ENCODE results near the gene TMEM221. TPM values are rescaled to one million over a fixed set of nuclear protein-coding genes. Genes with fewer than 3 reads are reported as not detected.

Gene TMEM221
- total RNA-seq, 1 donor from 2014 or later, result 4.5 TPM

- no peak for TF ChIP-seq CTCF (IDR thresholded peaks at IDR 0.05; ENCODE audit: unreplicated experiment)
- H3K4me1 Mint-ChIP-seq (ENCODE audit: low read depth), result peaks cover 12% of the 10 kb centered on the region
- no peak for DNase-seq (ENCODE audit: low spot score, unreplicated experiment)
- H3K36me3 Mint-ChIP-seq (ENCODE audit: insufficient read depth), result peaks cover 2% of the 10 kb centered on the region
- H3K4me3 Mint-ChIP-seq (ENCODE audit: low read depth), result peak overlapping the region; percentile 79
- H3K27me3 Mint-ChIP-seq, result no peaks in the 10 kb centered on the region
- H3K27ac Mint-ChIP-seq, result no peak overlapping the region
- H3K9me3 Mint-ChIP-seq (ENCODE audit: low read depth), result no peaks in the 10 kb centered on the region
Measured at GRCh38 chr19:17418710-17419109, 29.8 kb downstream of the TMEM221 start.

GRCh38 chr19:17415121-17415520 lies 33.3 kb downstream of the TMEM221 start:
- Mint-ChIP-seq H3K27me3 (no peaks in the 10 kb centered on the region), H3K9me3 (ENCODE audit: low read depth) (no peaks in the 10 kb centered on the region), H3K27ac (peak overlapping the region; percentile 91), H3K4me1 (ENCODE audit: low read depth) (peaks cover 23% of the 10 kb centered on the region), H3K36me3 (ENCODE audit: insufficient read depth) (no peaks in the 10 kb centered on the region), H3K4me3 (ENCODE audit: low read depth) (peak overlapping the region; percentile 37)
- no peak for TF ChIP-seq CTCF (IDR thresholded peaks at IDR 0.05; ENCODE audit: unreplicated experiment)
- no peak for DNase-seq (ENCODE audit: low spot score, unreplicated experiment)

- Mint-ChIP-seq H3K4me3 (ENCODE audit: low read depth) (no peak overlapping the region), H3K36me3 (ENCODE audit: insufficient read depth) (no peaks in the 10 kb centered on the region), H3K4me1 (ENCODE audit: low read depth) (peaks cover 20% of the 10 kb centered on the region), H3K27me3 (no peaks in the 10 kb centered on the region), H3K9me3 (ENCODE audit: low read depth) (no peaks in the 10 kb centered on the region), H3K27ac (no peak overlapping the region)
- no peak for TF ChIP-seq CTCF (IDR thresholded peaks at IDR 0.05; ENCODE audit: unreplicated experiment)
- DNase-seq (ENCODE audit: low spot score, unreplicated experiment), result no peak
Measured at GRCh38 chr19:17414097-17414496, 34.4 kb downstream of the TMEM221 start.

- DNase-seq (ENCODE audit: low spot score, unreplicated experiment), result no peak
- Mint-ChIP-seq H3K9me3 (ENCODE audit: low read depth) (no peaks in the 10 kb centered on the region), H3K4me3 (ENCODE audit: low read depth) (no peak overlapping the region), H3K27ac (peak overlapping the region; percentile 52), H3K4me1 (ENCODE audit: low read depth) (peaks cover 26% of the 10 kb centered on the region), H3K27me3 (no peaks in the 10 kb centered on the region), H3K36me3 (ENCODE audit: insufficient read depth) (no peaks in the 10 kb centered on the region)
- no peak for TF ChIP-seq CTCF (IDR thresholded peaks at IDR 0.05; ENCODE audit: unreplicated experiment)
Measured at GRCh38 chr19:17411801-17412200, 36.7 kb downstream of the TMEM221 start.

GRCh38 chr19:17409990-17410389 lies 38.5 kb downstream of the TMEM221 start:
- Mint-ChIP-seq H3K4me1 (ENCODE audit: low read depth) (peaks cover 21% of the 10 kb centered on the region), H3K27ac (no peak overlapping the region), H3K36me3 (ENCODE audit: insufficient read depth) (no peaks in the 10 kb centered on the region), H3K27me3 (no peaks in the 10 kb centered on the region), H3K4me3 (ENCODE audit: low read depth) (no peak overlapping the region), H3K9me3 (ENCODE audit: low read depth) (no peaks in the 10 kb centered on the region)
- no peak for TF ChIP-seq CTCF (IDR thresholded peaks at IDR 0.05; ENCODE audit: unreplicated experiment)
- DNase-seq (ENCODE audit: low spot score, unreplicated experiment), result no peak

Data from progenitor cell of endocrine pancreas (in vitro differentiated cells).